NCI-H146 (cell line): ENCODE measurements around the gene LPP.

ENCODE experiments used
- DNase-seq: peaks from one replicate; lab custom pipeline; 2025; lab: John Stamatoyannopoulos, UW

LPP gene

DNA sequence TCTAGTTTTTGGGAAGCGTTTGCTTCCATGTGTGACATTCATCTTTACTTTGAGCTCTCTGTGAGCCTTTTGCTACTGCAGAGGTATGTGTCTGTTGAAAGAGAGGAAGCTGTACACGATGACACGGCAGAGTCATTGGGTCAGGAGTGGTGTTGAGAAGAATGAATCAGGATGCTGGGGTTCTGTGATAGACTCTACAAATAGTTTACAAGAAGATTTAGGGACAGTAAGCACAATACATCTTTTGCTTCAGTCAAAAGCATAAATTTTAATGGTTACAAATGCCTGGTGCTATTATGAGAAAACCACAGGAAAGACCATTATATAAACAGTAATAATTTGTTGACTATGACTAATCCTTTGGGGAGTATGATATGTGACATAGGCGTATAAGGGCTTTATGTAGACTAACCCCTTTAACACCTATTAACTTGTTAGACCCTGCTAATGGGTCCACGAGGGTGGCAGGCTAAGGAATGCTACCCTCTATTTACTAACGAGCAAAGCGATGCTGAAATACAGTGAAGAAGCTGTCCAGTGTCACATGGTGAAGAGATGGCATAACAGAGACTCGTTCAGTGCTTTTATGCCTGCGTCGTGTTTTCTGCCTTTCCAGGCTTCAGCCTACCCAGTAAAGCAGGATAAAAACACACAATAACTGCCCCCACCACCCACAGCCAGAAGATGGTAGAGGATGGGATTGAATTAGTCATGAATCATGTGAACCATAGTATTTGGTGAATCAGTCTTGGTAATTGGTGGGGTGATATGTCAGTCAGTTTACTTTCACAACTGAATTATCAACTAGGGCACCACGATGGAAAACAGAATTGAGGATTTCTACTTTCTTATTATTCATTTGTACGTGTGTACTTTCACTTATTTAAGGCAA lies 118.8 kb downstream of the LPP start:
- DNase-seq = no peak

DNA sequence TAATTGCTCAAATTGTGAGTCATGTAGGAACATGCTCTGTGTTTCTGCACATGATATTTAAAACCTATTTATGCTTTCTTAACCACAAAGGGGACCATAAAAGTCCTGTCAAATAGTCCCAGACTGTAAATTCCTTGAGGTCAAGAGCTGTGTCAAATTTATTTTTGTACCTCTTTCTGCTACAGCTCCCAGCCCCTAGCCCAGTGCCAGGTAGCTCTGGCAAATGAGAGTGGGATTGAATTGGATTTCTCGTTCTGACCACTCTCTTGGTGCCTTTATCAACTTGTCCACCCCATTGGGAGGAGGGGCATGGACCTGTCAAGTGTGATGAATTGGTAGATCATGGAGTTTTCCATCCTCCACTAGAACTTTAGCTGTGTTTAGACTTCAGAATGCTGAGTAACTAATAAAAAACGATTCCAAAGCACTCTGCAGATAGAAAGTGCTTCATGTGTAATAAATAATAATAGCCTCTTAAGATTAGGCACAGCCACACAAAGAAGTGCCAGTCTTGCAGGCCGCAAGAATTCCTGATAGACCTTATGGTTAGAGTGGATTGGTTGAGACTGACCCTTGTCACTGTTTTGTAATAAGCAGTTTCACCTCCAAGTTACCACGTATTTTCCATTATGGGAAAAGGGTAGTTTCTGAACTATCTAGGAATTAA lies 120.4 kb downstream of the LPP start:
- no peak for DNase-seq

DNA sequence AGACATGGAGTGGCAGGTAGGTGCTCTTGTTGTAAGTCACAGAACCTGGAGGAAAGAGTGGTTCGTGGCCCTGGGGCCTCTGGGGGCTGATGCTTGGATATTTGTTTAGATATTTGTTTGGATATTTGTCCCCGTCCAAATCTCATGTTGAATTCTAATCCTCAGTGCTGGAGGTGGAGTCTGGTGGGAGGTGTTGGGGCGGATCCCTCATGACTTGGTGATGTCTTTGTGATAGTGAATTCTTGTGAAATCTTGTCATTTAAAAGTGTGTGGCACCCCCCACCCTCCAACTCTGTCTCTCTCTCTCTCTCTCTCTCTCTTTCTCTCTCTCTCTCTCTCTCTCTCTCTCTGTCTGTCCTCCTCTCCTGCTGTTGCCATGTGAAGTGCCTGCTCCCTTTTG lies 122.4 kb downstream of the LPP start:
- no peak for DNase-seq

DNA sequence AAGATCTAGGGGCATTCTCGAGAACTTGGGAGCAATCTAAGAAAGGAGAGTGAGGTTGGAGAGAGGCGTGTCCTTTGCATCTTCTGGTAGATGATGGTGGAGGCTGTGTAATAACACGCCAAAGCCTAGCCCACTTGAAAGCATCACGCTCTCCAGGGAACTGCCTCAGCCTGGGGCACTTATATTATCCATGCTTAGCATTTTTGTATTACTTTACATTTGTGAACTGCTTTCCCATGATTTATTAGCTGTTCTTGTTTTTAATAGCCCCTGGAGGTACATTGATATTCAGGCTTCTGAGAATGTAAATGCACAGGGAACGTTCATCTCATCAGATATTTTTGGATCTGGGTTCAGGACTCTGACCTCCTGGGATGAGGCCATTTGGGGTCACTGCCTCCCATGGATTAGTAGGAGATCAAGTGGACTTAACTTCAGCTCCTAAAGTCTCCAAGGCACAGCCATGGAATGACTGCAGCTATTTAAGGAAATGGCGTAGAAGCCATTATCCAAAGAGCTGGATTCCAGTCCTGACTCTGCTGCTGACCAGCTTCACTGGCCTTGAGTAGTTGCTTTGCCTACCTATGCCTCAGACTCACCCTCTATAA lies 124.9 kb downstream of the LPP start:
- no peak for DNase-seq

DNA sequence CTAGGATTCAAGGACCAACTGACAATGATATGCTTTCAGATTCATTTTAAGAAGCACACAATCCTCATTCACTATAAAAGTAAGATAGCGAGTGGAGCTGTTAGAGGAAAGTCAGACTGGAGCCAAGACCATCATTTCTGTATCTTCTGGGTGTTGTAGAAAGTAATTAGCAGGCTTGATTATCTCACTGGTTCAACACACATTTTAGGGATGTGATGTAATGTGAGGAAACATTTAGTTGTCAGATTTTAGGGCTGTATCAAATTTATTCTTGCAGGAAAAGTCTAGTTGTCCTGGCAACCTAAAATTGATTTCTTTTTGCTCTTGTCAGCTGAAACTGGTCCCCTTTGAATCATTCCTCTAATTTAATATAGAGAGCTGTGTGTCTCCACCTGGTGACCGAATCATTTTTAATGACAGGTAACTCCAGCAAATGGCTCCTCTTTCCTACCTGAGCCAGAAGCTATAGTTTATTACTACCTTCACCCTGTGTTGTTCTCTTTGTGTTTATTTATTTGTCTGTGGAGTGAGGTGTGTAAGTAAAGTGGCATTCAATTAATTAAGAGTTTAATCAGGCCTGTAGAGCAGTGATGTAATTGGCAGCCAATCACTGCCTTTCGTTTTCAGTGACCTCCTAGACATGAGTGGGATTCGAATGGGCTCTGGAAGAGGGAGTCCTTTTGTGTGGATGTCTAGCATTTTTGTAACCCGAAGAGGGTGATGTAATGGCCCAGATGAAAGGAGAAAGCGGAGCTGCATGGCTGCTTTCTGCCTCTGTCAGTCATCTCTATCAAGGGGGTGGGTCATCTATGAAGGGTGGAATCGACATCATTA lies 125.8 kb downstream of the LPP start:
- no peak for DNase-seq

DNA sequence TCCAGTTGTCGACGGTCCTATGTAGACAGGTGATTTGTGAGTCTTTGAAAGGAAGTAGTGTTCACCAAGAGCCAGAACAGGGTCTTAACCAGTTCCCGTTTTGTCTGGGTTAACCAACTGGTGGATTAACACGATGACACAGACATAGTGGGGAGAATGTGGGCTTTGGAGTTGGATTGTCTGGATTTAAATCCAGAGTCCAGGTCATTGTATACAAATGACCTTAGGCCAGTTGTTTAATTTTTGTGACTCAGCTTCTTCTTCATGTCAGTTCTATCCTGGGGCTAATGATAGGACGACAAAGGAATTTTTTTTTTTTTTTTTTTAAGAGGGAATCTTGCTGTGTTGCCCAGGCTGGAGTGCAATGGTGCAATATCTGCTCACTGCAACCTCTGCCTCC lies 126.7 kb downstream of the LPP start:
- no peak for DNase-seq

DNA sequence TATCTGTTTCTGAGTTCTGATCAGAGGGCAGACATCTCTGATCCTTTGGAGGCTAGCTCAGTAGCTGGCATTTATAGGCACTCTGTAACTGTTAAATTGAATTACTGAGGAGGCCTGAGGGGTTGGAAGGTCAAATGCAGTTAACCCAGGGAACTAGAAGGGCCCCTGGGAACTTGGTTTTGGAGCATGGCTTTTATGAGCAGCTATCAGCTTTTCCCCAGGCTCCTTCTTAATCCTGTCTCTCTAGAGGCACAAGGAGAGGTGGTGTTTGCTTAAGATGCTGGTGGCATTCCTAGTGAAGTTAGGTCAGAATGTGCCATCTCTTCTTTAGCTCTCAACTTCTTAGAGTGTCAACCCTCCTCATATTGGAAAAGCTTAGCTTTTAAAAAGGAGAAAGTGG lies 128.9 kb downstream of the LPP start:
- no peak for DNase-seq

DNA sequence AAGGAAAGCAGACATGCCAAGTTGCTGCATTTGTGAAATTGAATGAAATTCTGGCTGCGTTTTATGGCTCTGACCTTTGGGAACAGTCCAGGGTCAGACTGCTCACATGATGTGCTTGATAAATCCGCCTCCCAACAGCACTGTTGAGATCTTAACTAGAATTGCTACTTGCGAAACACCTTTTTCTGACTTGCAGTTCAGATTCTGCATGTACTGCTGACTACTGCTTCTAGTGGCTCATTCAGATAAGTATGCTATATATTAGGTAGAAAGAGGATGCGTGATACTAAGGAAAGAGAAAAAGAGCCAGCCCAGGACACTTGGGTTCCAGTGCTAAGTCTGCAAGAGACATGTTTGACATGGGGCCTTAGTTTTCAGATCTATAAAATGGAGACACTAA lies 129.4 kb downstream of the LPP start:
- no peak for DNase-seq

DNA sequence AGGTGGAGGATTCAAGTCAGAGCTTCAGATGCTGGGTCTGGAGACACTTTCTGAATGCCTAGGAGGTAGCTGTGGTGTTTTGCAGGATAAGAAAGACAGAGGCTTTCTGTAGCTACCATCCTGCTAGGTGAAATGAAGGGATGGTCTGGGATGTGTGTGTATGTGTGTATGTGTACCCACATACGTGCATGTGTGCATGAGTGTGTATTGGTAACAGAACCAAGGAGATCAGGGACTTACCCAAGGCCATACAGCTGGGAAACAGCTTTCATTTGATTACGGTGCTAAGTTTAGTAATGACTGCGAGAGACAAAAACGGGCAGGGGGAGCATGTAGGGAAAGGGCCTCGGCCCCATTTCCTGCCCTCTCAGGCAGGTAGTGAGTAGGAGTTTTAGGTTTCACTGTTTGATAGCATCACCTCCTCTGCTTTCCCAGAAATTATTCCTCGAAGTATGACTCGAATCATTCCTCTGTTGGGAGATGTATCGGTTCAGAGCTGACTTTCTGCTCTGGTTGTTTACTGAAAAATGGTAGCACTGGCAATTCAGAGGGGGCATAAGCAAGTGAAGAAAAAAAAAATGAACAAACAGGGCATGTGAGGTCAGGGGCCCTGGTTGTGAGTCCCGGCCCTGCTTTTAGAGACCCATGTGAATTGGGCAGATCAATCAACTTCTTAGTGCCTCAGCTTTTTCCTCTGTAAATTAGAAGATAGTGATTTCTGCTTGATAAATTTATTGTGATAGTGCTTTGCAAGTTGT lies 130.7 kb downstream of the LPP start:
- DNase-seq = no peak

DNA sequence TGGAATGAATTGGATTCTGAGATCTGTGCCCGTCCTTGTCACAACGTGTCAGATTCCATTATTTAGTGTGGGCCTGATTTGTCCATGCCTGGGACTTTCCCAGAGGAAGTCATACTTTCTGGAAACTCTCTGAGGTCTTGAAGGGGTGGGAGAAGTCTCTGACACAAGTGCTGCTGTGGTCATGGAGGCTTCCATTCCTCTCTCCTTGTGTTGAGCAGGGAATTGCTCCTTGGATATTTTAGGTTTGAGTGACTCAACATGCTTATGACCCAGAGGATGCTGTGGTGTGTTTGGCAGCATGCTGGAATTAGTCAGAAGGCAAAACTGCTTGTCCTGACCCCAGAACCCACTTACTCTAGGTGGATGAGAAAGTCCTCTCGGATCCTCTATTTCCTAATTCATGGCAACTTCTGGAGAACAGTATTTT lies 132.1 kb downstream of the LPP start:
- no peak for DNase-seq

DNA sequence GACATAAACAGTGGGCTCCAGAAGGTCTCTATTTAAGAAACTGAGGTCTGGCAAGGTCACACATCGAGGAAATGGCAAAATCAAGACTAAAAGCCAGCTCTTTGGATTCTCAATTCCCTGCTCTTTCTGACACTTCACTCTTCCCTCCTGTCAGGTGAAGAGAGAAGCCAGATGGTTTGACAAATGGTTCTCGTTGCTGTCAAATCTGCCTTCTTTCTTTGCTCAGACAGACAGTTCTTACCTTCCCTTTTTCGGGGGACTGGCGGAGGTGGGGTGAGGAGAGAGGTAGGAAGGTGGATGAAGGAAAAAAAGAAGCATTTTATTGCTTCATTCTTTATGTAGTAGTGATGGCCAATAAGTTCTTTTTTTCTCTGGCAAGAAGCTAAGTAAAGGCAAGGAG lies 133.4 kb downstream of the LPP start:
- no peak for DNase-seq

DNA sequence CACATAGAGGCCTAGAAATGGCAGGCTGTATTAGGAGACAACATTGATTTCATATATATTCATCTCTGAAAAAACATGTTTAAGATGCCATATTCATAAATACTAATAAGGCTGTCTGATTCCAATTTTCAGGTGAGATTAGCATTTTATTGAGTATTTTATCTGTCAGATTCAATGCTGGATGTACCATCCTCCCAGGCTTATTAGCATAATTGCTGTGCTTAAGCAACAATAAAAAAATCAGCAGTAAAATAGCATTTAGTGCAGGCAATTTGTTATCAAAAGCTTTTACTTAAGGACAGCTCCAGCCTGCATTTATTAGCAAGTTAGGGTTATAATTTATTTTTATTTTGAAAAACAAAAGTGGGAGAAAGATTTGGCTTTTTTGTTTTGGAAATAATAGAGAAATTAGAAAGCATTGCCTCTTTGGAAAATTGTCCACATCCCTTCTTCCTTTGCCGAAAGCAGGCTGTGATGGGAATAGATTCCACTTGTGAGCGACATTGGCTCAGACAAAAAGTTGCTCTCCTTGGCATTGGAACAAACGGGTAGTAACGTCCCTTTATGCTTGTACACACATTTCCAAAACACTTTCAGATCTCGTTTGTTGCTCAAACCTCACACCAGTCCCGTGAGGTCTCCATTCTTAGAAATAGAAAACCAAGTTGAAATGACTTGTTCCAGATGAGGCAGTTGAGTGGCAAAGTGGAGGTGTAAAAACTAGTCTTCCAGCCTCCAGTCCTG lies 134.0 kb downstream of the LPP start:
- no peak for DNase-seq

DNA sequence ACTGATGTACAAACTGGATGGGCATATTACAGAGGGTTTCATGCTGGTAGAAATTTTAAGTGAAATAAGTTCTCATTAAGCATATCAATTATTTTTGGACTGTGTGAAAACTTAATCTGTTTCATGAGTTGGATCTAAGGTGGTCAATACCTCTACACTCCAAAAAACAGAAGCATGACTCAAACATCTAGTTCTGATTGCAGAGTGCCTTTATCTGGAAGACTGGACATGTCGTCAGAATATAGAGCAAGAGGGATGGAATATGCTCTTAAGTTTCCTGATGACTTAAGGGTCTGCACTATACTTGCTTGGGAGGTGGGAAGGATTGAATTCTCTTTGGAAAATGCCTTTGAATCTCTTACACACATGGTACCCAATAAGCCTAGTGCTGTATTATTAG lies 138.3 kb downstream of the LPP start:
- no peak for DNase-seq

DNA sequence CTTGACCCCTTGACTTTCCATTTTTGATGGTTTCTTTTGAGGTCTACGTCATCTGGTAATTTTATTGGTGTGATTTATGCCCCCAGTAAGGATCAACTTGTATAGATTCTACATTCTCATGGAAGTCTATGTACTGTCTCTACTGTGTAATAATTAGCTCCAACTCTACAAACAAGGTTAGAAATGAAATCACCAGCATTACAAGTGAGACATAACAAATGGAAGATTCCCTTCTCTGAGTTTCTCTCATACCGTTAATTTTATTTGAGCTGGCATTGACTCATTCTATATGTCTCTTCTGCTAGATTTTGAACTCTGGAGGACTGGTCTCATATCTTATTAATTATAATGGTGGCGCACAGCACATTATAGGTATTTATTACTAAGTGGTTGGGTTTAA lies 138.9 kb downstream of the LPP start:
- no peak for DNase-seq

DNA sequence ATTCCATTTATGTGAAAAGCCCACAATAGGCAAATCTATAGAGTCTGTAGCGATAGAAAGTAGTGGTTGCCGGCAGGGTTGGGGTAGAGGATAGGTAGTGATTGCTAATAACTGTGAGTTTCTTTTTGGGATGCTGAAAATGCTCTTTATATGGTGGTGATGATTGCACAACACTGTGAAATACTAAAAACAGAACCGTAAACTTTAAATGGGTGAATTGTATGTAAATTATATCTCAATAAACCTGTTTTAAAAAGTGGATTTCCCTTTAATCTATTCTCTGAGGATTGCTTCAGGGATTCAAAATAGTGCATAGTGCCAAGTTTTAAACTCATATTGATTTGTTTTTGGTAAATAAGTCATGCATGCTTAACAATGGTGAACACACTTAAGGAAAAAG lies 140.2 kb downstream of the LPP start:
- DNase-seq = no peak

DNA sequence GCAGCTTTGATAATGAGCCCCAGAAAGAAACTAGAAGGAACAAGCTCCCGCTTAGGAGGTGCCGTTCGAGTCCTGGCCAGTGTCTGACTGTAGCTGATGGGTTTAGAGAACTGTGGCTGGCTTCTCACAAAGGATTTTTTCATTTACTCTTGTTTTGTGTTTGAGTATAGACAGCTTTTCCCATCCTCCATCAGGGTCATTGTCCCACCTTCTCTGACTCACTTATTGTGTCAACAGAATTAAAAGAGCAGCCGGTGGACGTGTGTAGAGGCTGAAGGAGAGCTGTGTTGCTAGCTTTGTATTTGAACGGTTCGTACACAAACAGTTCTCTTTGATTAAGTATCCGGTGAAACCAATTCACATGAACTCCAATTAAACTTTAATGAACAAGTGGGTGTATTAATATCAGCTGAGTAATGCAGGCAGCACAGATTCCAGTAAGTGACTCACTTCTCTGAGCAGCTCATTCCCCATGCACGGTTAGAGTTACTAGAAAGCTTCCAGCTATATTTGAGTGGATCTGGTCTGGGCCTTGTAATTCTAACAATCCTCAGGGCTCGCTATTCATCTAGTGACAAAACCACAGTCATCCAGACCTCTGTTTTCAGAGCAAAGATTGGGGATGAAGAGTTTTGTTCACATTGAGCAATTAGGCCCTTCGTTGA lies 141.0 kb downstream of the LPP start:
- peak; percentile 65 for DNase-seq

DNA sequence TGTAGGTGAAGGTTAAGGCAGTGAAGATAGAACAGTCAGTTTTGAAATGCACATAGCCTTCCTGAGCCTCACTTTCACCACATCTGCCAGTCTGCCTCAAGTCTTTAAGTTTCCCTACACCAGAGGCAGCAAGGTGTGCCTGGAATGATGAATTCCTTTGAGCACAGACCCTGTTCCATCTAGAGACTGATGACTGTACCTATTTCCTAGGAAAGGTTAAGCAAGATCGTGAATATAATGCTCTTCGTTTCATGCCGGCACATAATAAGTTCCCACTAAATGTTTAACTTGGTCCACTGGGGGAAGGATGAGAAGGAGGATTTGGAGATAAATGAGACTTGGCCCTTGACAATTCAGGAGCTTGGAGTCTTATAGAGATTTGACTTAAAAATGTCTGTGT lies 141.9 kb downstream of the LPP start:
- DNase-seq = no peak

DNA sequence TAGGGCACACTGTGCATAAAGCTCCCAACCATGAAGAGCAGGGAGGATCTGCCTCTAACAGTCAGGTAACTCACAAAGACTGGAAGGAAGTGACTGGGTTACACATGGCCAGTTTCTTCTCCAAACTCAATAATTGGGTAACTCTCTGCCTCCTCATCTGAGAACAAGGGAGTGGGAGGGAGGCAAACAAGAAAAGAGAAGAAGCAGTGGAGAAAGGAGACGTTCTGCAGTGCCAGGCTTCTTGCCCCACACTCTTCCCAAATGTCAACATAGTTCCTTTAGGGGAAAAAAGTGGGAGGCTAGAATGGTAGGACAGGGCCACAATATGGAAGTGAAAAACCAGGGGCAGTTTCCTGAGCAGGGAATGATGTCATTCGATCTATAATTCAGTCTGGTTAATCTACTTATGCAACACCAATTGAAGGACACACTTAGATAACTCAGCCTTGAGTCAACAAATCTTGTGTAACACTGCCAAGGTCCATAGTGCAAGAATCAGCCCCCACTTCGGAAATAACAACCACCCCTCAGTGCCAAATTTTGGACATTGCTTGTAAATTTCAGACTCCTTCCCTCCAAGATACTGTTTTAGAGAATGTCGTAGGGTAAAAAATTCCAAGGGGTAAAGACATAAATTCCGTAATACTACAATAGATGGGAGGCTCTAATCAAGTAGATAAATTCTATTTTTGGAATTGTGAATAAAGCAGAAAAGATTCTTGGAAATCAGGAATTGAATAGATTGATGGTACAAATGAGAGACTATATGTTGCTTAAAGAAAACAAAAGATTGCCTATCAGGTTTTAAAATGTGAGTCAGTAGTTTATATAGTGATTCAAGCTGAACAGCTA lies 143.0 kb downstream of the LPP start:
- no peak for DNase-seq

DNA sequence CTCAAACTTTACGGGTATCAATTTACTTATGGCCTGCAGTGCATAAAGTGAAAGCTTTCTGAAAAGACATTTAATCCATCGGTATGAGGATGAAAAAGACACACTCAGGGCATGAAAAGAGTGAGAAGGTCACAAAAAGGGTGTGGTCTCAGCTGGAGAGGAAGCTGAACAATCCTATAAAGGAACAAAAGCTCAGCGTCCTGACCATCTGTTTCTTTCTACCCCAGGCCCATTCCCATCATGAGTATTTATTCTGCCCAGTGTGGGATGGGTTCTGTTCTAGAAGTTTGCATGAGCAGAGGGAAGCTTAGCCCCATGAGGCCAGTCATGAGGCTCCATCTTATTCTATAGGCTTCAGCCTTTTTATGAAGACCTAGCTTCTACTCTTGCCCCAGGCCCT lies 144.6 kb downstream of the LPP start:
- no peak for DNase-seq
